Gastroesophageal sphincter (tissue), 4 donors: ENCODE results near the gene GSTT2B. TPM values are rescaled to one million over a fixed set of nuclear protein-coding genes. Genes with fewer than 3 reads are reported as not detected.
"Not testable (repeated sequence)": the region's sequence is repeated elsewhere in the genome, so short reads cannot be mapped to it uniquely, and the experiment has no call there.

Source experiments
- ATAC-seq: fragments of 150-250 bp; one replicate; pipeline ENCODE4 v1.9.1; 2016; ENCODE audit warnings: mild to moderate bottlenecking, moderate library complexity
- H3K27ac ChIP-seq, 4 donors: fragments of 200-600 bp; sonication (generic) in 3 of 4; 1 replicate in 3 of 4; 2 replicates in 1 of 4; pipeline ENCODE4 v1.5.1; 2016 to 2019
- H3K27me3 ChIP-seq: fragments of 200-600 bp; sonication (generic); one replicate; pipeline ENCODE4 v1.5.1; 2019
- H3K36me3 ChIP-seq, 2 donors: fragments of 200-600 bp; sonication (generic); one replicate each; pipeline ENCODE4 v1.5.1; 2019; ENCODE audit warnings: control low read depth in 1 of 2
- H3K4me1 ChIP-seq, 3 donors: fragments of 200-600 bp; sonication (generic); 1 replicate in 2 of 3; 2 replicates in 1 of 3; pipeline ENCODE4 v1.5.1; 2016 to 2019; ENCODE audit warnings: control low read depth in 2 of 3
- H3K4me3 ChIP-seq, 2 donors: fragments of 200-600 bp; sonication (generic); one replicate each; pipeline ENCODE4 v1.5.1; 2019; ENCODE audit warnings: mild to moderate bottlenecking in 1 of 2, moderate library complexity in 1 of 2
- H3K9me3 ChIP-seq, 3 donors: fragments of 200-600 bp; sonication (generic); one replicate each; pipeline ENCODE4 v1.5.1; 2017 to 2019; ENCODE audit warnings: control low read depth in 2 of 3
- CTCF ChIP-seq, 4 experiments: fragments of 200-600 bp in 2 of 4; fragments of 450-650 bp in 2 of 4; sonication (generic) in 1 of 4; IDR thresholded peaks; one replicate each; pipeline ENCODE4 v1.5.1; 2017 to 2019; ENCODE audit warnings: antibody characterized with exemption in 4 of 4, mild to moderate bottlenecking in 2 of 4, moderate library complexity in 2 of 4
- EP300 ChIP-seq: sonication (generic); formaldehyde crosslinking; IDR thresholded peaks from one replicate; pipeline ENCODE4 v1.6.1; 2017; ENCODE audit warnings: antibody characterized with exemption, mild to moderate bottlenecking
- POLR2A ChIP-seq, 2 donors: fragments of 450-650 bp; IDR thresholded peaks; one replicate each; pipeline ENCODE4 v1.6.1; 2017; ENCODE audit warnings: antibody characterized with exemption in 2 of 2, mild to moderate bottlenecking in 2 of 2, moderate library complexity in 1 of 2
- POLR2AphosphoS5 ChIP-seq: sonication (generic); formaldehyde crosslinking; IDR thresholded peaks from one replicate; pipeline ENCODE4 v1.6.1; 2017; ENCODE audit warnings: antibody characterized with exemption
- WGBS, 2 donors: methylation state at CpG; one replicate each; pipeline ENCODE4 v1.1.5; 2018; ENCODE audit warnings: low coverage in 1 of 2; 5-methylcytosine and 5-hydroxymethylcytosine counted together
- total RNA-seq, 4 donors: library from RNA; depleted of rRNA; stranded (reverse); fragments of >200 nt; gene quantifications; one replicate each; pipeline ENCODE4 v1.1.0, GENCODE V29; 2016

GSTT2B gene
- total RNA-seq, 4 donors from 2014 or later = 10.8 to 12.3 TPM; not detected in 2

GRCh38 chr22:23997092-23997491 is 36.1 kb upstream of the GSTT2B start:
- no peak overlapping the region for H3K27ac ChIP-seq
- no peak for ATAC-seq
- no peaks in the 10 kb centered on the region for H3K9me3 ChIP-seq
- H3K36me3 ChIP-seq = no peaks in the 10 kb centered on the region
- H3K4me1 ChIP-seq = no peaks in the 10 kb centered on the region
- H3K27me3 ChIP-seq = no peaks in the 10 kb centered on the region
- 100% methylated on average over 2 of the region's 3 CpGs; no CpG with 5 or more reads in 1 of the 2 donors for WGBS, 2 donors
- TF ChIP-seq EP300 (no peak), POLR2A (IDR thresholded peaks at IDR 0.05) (no peak), CTCF (IDR thresholded peaks at IDR 0.05) (no peak), POLR2AphosphoS5 (no peak)
- H3K4me3 ChIP-seq = no peak overlapping the region

- H3K9me3 ChIP-seq, H3K27ac ChIP-seq, H3K4me3 ChIP-seq, H3K36me3 ChIP-seq, H3K27me3 ChIP-seq, ATAC-seq, H3K4me1 ChIP-seq: not testable (repeated sequence)
- WGBS, 2 donors = 0 to 55% methylated on average over 1 to 4 of the region's 4 CpGs
These were observed 32.7 kb upstream of the GSTT2B start for GRCh38 chr22:23993581-23994177.

GRCh38 chr22:23993080-23993479 is 32.1 kb upstream of the GSTT2B start:
- H3K36me3 ChIP-seq, H3K27me3 ChIP-seq, H3K4me1 ChIP-seq, ATAC-seq, H3K27ac ChIP-seq, H3K4me3 ChIP-seq, H3K9me3 ChIP-seq: not testable (repeated sequence)
- WGBS, 2 donors = 45% methylated on average over 2 of the region's 2 CpGs; no CpG with 5 or more reads in 1 of the 2 donors

- not testable (repeated sequence) for H3K27me3 ChIP-seq, H3K4me1 ChIP-seq, H3K36me3 ChIP-seq, H3K27ac ChIP-seq, H3K4me3 ChIP-seq, ATAC-seq, H3K9me3 ChIP-seq
- no CpG with 5 or more reads among the region's 3 CpGs for WGBS, 2 donors
These were observed 28.7 kb upstream of the GSTT2B start for GRCh38 chr22:23989583-23990244.

- not testable (repeated sequence) for ATAC-seq, H3K9me3 ChIP-seq, H3K4me1 ChIP-seq, H3K4me3 ChIP-seq, H3K27me3 ChIP-seq, H3K36me3 ChIP-seq, H3K27ac ChIP-seq
- WGBS, 2 donors = no CpG with 5 or more reads among the region's 4 CpGs
These were observed 25.7 kb upstream of the GSTT2B start for GRCh38 chr22:23986538-23987178.

- WGBS, 2 donors = no CpG with 5 or more reads among the region's 8 CpGs
- not testable (repeated sequence) for H3K9me3 ChIP-seq, H3K4me3 ChIP-seq, H3K36me3 ChIP-seq, H3K4me1 ChIP-seq, H3K27me3 ChIP-seq, ATAC-seq, H3K27ac ChIP-seq
These were observed 25.1 kb upstream of the GSTT2B start for GRCh38 chr22:23986089-23986488.

- Histone ChIP-seq H3K9me3 (no peaks in the 10 kb centered on the region), H3K36me3 (no peaks in the 10 kb centered on the region), H3K27me3 (no peaks in the 10 kb centered on the region), H3K4me1 (no peaks in the 10 kb centered on the region), H3K27ac (no peak overlapping the region), H3K4me3 (no peak overlapping the region)
- no CpG with 5 or more reads among the region's 6 CpGs for WGBS, 2 donors
- ATAC-seq = no peak
- no peak for TF ChIP-seq POLR2AphosphoS5
- TF ChIP-seq POLR2A (IDR thresholded peaks at IDR 0.05) = no peak
- peak in 2 of 4 experiments; percentile 13 to 66 for TF ChIP-seq CTCF (IDR thresholded peaks at IDR 0.05)
- no peak for TF ChIP-seq EP300
These were observed 23.4 kb upstream of the GSTT2B start for GRCh38 chr22:23984430-23984829.

GRCh38 chr22:23980567-23980966 is 19.6 kb upstream of the GSTT2B start:
- not testable (repeated sequence) for H3K9me3 ChIP-seq, H3K4me3 ChIP-seq, ATAC-seq, H3K4me1 ChIP-seq, H3K27me3 ChIP-seq, H3K36me3 ChIP-seq
- WGBS, 2 donors = no CpG with 5 or more reads among the region's 7 CpGs
- peak overlapping the region in 1 of 4 donors; percentile 42 for H3K27ac ChIP-seq

- not testable (repeated sequence) for H3K4me3 ChIP-seq, H3K27me3 ChIP-seq, H3K4me1 ChIP-seq, H3K9me3 ChIP-seq, H3K36me3 ChIP-seq
- no CpG with 5 or more reads among the region's 41 CpGs for WGBS, 2 donors
- peak within 1 kb of the TSS in 1 of 4 donors; percentile 42 for H3K27ac ChIP-seq
- peak; percentile 97 for ATAC-seq
These were observed 18.7 kb upstream of the GSTT2B start, which contains the start of gene GSTT2 for GRCh38 chr22:23979557-23980240. Gene GSTT2 (plus strand): TSS chr22:23980134.

- H3K27me3 ChIP-seq, ATAC-seq, H3K9me3 ChIP-seq, H3K36me3 ChIP-seq, H3K4me1 ChIP-seq, H3K4me3 ChIP-seq, H3K27ac ChIP-seq: not testable (repeated sequence)
- no CpG with 5 or more reads among the region's 12 CpGs for WGBS, 2 donors
These were observed 16.3 kb upstream of the GSTT2B start for GRCh38 chr22:23977304-23977703.
